Measurements from ENCODE around the gene MTFMT. TPM values are rescaled to one million over a fixed set of nuclear protein-coding genes. Genes with fewer than 3 reads are reported as not detected.
A peak's percentile ranks its signal among the peaks of the same experiment; 100 is the strongest.

Gene MTFMT
- total RNA-seq, 2 donors from 2014 or later: 25.9 to 42.4 TPM

DNA sequence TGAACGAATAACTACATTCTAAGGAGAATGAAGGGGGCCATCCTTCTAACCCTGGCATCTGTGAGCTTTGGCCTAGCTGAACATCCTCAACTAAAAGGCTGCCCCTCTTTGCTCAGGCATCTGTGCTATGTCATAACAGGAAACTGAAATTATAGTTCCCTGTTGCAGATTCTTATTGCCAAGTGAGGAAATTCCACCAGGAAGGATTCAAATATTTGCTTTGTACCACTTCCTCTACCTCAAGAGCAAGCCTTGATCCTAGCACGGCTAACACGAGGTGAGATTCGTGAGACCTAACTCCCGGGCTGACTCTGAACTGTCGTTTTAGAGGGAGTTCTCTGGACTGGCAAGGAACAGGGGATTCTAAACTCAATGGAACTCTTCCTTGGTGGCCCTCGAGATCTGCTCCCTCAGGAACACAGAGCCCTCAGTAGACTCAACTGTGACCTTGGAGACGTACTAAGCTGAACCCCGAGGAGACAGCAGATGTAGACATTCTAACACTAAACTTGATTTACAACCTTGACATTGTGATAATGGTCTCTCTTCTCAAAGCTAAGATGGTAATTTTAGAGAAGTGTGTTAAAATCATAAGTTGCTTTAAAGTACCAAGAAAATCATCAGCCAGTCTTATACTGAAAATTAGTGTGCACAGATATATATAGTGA lies 43.9 kb downstream of the MTFMT start:
- TF ChIP-seq, protein P1, sequence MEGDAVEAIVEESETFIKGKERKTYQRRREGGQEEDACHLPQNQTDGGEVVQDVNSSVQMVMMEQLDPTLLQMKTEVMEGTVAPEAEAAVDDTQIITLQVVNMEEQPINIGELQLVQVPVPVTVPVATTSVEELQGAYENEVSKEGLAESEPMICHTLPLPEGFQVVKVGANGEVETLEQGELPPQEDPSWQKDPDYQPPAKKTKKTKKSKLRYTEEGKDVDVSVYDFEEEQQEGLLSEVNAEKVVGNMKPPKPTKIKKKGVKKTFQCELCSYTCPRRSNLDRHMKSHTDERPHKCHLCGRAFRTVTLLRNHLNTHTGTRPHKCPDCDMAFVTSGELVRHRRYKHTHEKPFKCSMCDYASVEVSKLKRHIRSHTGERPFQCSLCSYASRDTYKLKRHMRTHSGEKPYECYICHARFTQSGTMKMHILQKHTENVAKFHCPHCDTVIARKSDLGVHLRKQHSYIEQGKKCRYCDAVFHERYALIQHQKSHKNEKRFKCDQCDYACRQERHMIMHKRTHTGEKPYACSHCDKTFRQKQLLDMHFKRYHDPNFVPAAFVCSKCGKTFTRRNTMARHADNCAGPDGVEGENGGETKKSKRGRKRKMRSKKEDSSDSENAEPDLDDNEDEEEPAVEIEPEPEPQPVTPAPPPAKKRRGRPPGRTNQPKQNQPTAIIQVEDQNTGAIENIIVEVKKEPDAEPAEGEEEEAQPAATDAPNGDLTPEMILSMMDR (IDR thresholded peaks at IDR 0.05): no peak
- DNase-seq (ENCODE audit: low spot score) (no peak), ATAC-seq (ENCODE audit: insufficient number of reproducible peaks, low FRiP score, low read depth) (no peak)
- Histone ChIP-seq H3K9me3 (no peaks in the 10 kb centered on the region), H3K4me1 (ENCODE audit: control insufficient read depth in 1 of 2, low read depth in 2 of 2) (peaks cover 0 to 10% of the 10 kb centered on the region in 2 donors), H3K27ac (peak overlapping the region in 1 of 2 donors; percentile 45), H3K36me3 (no peaks in the 10 kb centered on the region), H3K4me3 (no peak overlapping the region), H3K27me3 (replicated peaks; ENCODE audit: insufficient read depth) (no peaks in the 10 kb centered on the region)

DNA sequence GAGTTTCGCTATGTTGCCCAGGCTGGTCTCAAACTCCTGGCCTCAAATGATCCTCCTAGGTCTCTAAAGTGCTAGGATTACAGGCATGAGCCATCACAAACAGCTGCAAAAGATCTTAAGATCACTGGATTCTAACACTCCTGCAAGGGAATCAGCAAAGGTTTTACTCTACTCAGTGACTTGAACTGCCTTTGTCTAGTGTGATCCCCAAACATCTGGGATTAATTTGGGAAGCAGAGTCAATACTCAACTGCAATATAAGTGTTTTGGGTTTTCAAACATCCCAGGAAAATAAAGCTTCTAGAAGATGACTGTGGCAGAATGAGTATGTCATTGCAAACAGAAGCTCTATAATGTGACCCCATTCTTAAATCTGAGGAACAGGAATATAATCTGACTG lies 47.0 kb downstream of the MTFMT start:
- no peak overlapping the region for H3K27ac ChIP-seq
- TF ChIP-seq, protein P1 (IDR thresholded peaks at IDR 0.05): no peak
- ATAC-seq (ENCODE audit: insufficient number of reproducible peaks, low FRiP score, low read depth) (no peak), DNase-seq (ENCODE audit: low spot score) (no peak)
- no peaks in the 10 kb centered on the region for H3K4me1 ChIP-seq (ENCODE audit: control insufficient read depth in 1 of 2, low read depth in 2 of 2)
- peaks cover 8% of the 10 kb centered on the region for H3K36me3 ChIP-seq
- H3K4me3 ChIP-seq: no peak overlapping the region
- H3K27me3 ChIP-seq (replicated peaks; ENCODE audit: insufficient read depth): no peaks in the 10 kb centered on the region
- H3K9me3 ChIP-seq: no peaks in the 10 kb centered on the region

DNA sequence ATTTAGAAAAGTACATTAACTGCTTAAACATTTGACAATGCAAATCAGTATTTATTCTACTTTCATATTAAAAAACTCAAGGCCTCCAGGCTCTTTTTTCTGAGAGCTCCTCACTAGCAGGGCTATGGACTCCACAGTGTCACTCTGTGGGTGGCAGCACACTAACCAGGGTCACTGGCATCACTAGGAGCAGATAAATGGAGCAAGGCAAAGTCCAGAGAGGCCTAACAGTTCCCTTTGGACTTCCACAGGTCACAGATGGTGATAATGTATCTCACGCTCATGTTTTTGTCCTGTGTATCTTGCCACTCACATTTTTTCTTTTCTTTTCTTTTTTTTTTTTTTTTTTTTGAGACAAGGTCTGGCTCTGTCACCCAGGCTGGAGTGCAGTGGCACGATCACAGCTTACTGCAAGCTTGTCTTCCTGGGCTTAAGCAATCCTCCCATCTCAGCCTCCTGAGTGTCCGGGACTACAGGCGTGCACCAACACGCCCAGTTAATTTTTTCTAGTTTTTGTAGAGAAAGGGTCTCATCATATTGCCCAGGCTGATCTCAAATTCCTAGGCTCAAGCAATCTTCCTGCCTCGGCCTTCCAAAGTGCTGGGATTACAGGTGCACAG lies 47.5 kb downstream of the MTFMT start:
- TF ChIP-seq, protein P1 (IDR thresholded peaks at IDR 0.05): no peak
- Histone ChIP-seq H3K36me3 (peaks cover 8% of the 10 kb centered on the region), H3K9me3 (no peaks in the 10 kb centered on the region), H3K27me3 (replicated peaks; ENCODE audit: insufficient read depth) (no peaks in the 10 kb centered on the region), H3K4me3 (no peak overlapping the region), H3K4me1 (ENCODE audit: control insufficient read depth in 1 of 2, low read depth in 2 of 2) (no peaks in the 10 kb centered on the region), H3K27ac (no peak overlapping the region)
- DNase-seq (ENCODE audit: low spot score): no peak
- ATAC-seq (ENCODE audit: insufficient number of reproducible peaks, low FRiP score, low read depth): no peak

DNA sequence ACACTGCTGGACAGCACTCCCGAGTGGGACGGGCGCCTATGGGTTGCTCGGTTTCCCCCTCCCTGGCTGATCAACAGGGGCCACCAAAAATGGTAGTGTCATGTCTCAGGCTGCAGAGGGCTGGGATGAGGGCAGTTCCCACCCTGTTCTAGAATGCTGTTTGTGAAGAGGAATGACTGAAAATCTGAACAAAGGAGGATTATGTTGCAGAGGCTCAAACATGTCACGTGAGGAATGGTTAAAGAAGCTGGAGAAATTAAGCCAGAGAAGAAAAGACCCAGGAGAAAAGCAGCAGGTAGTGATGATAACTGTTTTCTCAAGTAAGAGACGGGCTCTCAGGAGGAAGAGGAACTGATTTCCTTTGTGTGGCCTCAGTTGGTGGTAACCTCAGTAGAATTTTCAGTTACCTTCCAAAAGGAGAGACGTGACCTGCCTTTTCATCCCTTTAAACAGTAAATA lies 50.2 kb downstream of the MTFMT start:
- H3K36me3 ChIP-seq: peaks cover 16% of the 10 kb centered on the region
- TF ChIP-seq, protein P1 (IDR thresholded peaks at IDR 0.05): no peak

DNA sequence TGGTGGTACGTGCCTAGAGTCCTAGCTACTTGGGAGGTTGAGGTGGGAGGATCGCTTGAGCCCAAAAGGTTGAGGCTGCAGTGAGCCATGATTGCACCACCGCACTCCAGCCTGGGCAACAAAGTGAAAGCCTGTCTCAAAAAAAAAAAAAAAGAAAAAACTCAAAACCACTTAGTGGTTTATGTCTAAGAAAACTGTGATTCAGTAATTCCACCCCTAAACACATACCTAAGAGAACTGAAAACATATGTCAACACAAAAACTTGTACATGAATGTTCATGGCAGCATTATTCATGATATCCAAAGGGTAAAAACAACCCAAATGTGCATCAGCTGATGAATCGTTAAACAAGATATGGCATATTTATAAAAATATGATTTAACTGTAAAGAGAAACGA lies 54.0 kb downstream of the MTFMT start:
- H3K27me3 ChIP-seq (replicated peaks; ENCODE audit: insufficient read depth): no peaks in the 10 kb centered on the region
- peaks cover 38% of the 10 kb centered on the region for H3K36me3 ChIP-seq
- no peak overlapping the region for H3K4me3 ChIP-seq
- no peaks in the 10 kb centered on the region for H3K4me1 ChIP-seq (ENCODE audit: control insufficient read depth in 1 of 2, low read depth in 2 of 2)
- ATAC-seq (ENCODE audit: insufficient number of reproducible peaks, low FRiP score, low read depth) (no peak), DNase-seq (ENCODE audit: low spot score) (no peak)
- no peak overlapping the region for H3K27ac ChIP-seq
- TF ChIP-seq, protein P1 (IDR thresholded peaks at IDR 0.05): no peak
- H3K9me3 ChIP-seq: no peaks in the 10 kb centered on the region

More for the DNA sequence above, 50.2 kb downstream of the MTFMT start:
- Histone ChIP-seq H3K27me3 (replicated peaks; ENCODE audit: insufficient read depth) (no peaks in the 10 kb centered on the region), H3K4me1 (ENCODE audit: control insufficient read depth in 1 of 2, low read depth in 2 of 2) (no peaks in the 10 kb centered on the region), H3K9me3 (no peaks in the 10 kb centered on the region), H3K27ac (no peak overlapping the region), H3K4me3 (no peak overlapping the region)
- ATAC-seq (ENCODE audit: insufficient number of reproducible peaks, low FRiP score, low read depth) (no peak), DNase-seq (ENCODE audit: low spot score) (no peak)

Data from thoracic aorta (tissue), 2 donors.